NCI-H2029 treated with DMSO at 0.1 percent for 48 hours (cell line): Measurements from ENCODE around the gene FRMD4B.

Source experiments
- DNase-seq: peaks from one replicate; lab custom pipeline; 2025; lab: John Stamatoyannopoulos, UW

FRMD4B gene

GRCh38 chr3:69385723-69386555 lies at the start of gene FRMD4B:
FRMD4B (minus strand) TSS chr3:69386088; CDS start chr3:69385989, 99 bp downstream.
- DNase-seq, result no peak

DNA sequence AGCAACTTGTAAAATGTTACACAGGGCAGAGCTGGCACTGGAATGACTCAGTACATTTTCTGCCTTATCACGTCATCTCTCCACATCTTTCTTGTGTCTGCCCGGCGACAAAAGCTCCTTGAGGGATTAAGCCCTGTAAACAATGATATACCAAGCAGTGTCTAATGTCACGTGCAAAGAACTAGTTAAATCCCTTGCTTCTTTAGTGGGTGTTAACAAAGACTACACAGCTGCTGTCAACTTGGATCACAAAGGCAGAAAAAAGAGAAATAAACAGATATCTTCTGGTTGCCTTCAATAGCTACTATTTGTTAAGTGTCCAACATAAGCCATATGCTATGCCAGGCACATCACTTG lies 48.1 kb upstream of the FRMD4B start:
- no peak for DNase-seq

GRCh38 chr3:69433121-69433968 lies 47.5 kb upstream of the FRMD4B start:
- DNase-seq, result no peak

GRCh38 chr3:69428657-69429255 lies 42.9 kb upstream of the FRMD4B start:
- DNase-seq, result no peak

DNA sequence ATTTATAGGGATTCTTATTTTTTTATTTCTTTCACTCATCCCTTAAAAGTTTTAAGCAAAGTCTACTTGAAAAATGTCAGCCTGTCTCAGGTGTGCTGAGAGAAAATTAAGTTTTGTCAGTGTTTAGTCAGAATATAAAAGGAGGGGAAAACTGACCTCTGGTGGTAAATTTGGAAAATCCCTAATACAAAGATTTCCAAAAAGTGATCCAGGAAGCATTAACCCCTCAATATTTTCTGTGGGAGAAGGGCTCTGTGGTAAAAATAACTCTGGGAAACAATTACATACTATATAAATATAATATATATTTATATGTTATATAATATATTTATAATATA lies 41.0 kb upstream of the FRMD4B start:
- DNase-seq, result no peak

DNA sequence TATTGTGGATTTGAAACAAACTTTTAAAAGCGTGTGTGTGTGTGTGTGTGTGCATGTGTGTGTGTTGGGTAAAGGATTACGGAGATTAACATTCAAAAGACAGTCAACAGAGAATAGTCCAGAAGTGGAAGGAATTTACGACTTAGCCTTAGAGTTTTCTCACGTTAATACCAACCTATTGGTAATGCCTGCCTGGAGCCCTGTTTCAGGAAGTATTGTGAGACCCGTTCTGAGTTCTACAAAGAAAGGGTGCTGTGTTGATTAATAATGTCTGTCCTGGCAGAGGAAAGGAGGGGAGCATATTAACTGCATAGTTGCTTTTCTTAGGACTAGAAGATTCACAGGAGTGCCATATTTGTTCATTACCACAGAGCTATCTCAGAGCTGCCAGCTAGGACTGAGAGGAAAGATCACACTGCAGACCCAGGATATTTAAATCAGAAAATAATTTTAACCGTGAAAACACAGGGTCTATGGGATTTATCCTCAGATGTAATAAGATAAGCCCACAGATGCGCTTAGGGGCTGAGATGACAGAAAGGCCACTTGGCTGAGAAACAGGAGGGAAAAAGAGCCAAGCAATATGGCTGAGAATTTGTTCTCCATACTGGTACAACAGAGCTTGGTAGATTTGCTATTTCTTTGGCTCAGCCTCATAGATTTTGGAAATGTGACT lies 40.5 kb upstream of the FRMD4B start:
- no peak for DNase-seq

GRCh38 chr3:69425249-69425648 lies 39.4 kb upstream of the FRMD4B start:
- DNase-seq, result no peak

DNA sequence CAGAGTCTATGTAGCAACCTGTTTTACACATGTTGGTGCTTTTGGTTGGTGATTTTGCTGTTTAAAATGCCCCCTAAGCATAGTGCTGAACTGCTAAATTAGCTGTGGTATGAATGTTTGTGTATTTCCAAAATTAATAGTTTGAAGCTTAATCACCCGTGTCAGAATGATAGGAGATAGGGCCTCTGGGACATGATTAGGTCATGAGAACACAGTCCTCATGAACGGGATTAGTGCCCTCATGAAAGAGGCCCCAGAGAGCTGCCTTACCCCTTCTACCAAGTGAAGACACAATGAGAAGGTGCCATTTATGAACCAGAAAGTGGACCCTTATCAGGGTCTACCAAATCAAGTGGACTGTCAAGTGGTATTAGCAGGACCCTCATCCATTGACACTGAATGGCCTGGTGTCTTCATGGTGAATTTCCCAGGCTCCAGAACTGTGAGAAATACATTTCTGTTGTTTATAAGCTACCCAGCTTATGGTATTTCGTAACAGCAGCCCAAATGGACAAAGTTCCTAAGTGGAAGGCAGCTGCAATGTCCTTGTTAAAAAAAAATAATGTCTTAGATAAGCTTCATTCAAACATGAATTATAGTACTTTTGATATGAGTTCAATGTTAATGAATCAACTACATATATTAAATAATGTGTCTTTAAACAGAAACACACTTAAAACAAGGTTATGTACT lies 37.7 kb upstream of the FRMD4B start:
- DNase-seq, result no peak

- DNase-seq, result no peak
Observed at GRCh38 chr3:69422751-69423150, 36.9 kb upstream of the FRMD4B start.

GRCh38 chr3:69420781-69421520 lies 35.1 kb upstream of the FRMD4B start:
- no peak for DNase-seq

DNA sequence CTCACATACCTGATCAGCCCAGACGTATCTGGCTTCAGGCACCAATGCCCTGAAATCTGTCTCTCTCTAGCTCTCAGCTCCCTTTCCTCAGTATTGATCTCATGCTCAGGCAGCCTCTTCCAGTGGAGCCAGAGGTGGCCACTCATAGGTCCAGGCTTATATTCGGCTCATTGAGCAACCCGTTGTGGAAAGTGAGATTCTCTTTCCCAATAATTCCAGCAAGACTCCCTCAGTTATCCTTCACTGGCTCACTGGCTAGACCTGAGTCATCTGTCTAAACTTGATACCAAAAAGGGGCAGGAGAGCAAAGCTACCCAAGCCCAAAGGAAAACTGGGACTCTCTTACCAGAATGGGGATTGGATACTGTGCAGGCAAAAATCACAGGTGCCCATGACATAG lies 33.4 kb upstream of the FRMD4B start:
- DNase-seq, result no peak

DNA sequence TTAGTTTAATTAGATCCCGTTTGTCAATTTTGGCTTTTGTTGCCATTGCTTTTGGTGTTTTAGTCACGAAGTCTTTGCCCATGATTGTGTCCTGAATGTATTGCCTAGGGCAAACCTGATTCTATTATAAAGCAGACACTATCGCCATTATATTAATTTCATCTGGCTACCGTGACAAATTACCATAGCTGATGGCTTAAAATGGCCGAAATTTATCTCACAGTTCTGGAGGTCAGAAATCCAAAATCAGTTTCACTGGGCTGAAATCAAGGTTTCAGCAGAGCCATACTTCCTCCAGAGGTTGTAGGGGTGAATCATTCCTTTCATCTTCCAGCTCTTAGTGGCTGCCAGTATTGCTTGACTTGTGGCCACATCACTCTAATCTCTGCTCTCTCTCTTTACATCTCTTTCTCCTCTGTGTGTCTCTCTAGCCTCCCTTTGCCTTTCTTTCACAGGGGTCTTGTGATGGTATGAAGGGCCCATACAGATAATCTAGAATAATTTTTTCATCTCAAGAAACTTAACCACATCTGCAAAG lies 31.7 kb upstream of the FRMD4B start:
- no peak for DNase-seq

DNA sequence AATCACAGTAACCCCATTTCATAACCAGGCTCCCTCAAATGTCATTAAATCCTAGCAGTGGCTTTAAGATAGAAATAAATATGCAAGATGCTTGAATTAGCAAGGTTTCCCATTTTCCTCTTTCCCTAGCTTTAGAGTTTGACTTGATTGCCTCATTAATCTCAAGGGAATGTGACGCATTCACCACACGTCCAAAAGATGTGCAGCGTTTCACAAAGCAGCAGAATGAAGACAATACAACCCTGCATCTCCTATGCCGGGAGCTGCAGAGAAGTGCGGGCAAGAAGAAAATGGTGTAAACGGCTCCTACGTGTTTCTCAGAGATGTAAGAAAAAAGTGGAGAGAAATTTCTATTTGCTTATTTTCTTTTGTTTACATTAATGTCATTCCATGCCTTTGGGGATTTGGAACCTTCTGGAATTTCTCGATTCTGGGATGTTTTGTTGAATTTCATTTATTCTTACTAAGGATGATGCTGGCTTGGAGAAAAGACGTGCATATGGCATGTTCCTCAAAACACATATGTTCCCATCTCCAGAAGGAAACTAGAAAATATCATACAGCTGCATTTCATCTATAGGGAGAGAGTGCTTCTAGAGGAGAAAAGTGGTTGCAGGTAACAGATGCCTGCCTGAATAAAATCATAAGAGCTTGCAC lies 27.8 kb upstream of the FRMD4B start:
- no peak for DNase-seq

DNA sequence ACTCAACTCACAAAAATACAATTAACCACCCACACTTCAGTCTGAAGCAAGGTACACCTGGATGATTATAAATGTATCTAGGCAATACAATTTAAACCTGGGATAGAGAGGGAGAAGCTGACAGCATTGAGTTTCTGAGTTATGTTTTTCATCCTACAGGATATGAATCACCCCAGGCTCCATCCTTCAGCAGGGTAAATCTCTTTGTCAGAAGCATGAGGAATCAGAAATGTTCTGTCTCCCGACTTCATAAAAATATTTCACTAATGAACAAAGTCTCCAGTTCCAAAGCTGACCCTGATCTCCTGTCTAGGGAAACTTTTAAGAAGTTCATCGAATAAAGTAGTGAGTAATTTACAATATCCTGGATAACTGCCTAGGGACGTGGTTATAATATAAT lies 25.5 kb upstream of the FRMD4B start:
- no peak for DNase-seq

DNA sequence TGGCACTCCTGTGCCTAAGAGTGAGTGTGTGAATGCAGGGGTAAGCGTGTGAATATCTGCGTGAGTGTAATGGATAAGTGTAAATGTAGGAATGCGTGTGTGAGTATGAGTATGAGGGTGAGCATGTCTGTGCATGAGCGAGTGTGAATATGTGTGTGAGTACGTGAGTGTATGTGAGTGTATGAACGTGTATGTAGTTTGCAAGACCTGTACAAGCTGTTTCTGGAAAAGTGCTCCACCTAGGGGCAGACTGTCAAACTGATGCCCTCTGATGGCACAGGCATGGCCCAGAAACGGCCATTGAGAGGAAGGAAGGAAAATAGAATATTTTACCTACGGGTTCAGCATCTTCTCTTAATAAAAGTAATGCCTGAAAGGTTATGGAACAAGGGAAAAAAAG lies 24.4 kb upstream of the FRMD4B start:
- peak; percentile 8 for DNase-seq

DNA sequence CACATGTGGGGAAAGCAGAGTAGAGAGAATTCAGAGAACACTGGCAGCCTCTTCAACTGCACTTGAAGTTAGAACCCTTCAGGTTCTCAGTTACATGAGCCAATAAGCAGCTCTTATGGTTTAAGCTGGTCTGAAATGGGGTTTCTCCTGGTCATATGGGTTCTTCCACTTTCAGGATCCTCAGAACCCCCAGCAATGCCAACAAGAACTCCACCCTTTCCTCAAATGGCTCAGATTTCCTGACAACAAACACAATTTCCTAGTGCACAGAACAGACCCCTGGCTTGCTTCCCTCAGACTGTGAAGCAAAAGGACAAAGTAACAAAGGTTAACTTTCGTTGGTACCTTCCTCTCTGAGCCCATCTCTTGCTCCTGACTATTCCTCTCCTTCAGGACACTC lies 23.9 kb upstream of the FRMD4B start:
- DNase-seq, result no peak

DNA sequence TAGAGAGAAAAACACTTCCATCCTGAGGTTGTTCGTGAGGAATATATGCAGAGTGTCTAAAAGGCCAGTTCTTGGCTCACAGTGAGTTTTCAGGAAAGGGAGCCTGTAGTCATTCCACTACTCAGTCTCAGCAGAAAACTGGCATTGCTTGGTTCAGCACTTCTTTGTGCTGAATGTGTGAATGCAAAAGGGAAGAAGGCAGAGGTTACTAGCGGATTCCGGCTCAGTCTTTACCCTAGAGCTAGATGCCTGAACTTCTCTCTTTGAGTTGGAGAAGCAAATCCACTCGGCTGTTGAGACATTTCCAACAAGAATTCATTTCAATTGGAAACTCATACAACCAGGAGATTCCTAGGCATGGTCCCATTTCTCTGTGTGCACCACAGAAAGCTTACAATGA lies 23.1 kb upstream of the FRMD4B start:
- no peak for DNase-seq

- DNase-seq, result no peak
Observed at GRCh38 chr3:69408542-69408941, 22.7 kb upstream of the FRMD4B start.

DNA sequence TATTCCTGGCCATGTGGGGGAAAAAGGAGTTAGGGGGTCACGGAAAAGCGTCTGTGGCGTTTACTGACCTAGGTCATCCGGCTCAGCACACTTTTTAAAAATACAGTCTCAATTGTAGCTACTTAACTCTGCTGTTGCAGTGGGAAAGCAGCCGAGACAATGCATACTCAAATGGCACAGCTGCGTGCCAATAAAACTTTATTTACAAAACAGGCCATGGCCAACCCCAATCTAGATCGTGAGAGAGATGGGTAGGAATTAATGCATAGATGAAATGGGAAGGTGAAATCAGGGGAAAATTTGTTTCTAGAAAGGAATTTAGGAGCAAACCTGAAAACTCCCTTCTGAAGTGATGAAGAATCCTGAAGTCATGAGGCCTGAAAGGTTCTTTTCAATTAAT lies 22.0 kb upstream of the FRMD4B start:
- no peak for DNase-seq

DNA sequence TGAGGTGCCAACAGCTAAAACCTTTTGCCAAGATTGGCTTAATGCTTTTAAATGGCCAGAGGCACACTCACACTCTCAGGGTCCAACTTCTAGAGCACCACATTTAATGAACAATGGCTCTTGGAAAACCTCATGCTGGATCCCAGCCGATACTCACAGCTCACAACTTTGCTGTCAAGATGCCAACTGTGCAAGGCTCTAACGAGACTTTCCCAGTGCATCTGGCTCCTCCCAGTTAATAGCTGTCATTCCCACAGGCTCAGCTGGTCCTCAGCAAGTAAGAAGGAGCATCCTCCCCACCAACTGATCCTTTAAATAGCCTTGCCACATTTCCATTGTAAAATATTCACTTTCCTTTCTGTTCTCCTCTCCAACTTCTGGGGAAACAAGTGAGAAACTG lies 20.3 kb upstream of the FRMD4B start:
- DNase-seq, result no peak
